CD14-positive monocyte (primary cell): ENCODE data around the gene CRISP3. TPM values are rescaled to one million over a fixed set of nuclear protein-coding genes. Genes with fewer than 3 reads are reported as not detected.
"Not testable (repeated sequence)": the region's sequence is repeated elsewhere in the genome, so short reads cannot be mapped to it uniquely, and the experiment has no call there.

ENCODE experiments used
- DNase-seq, 3 donors: peaks; one replicate each; pipeline ENCODE4 v3.0.0-alpha.2; 2011 to 2022
- H2AFZ ChIP-seq: 2 replicates; pipeline ENCODE4 v1.6.0; 2012; ENCODE audit warnings: mild to moderate bottlenecking, low read depth, low read length, inconsistent platforms; ENCODE audit not compliant: insufficient read depth, poor library complexity, severe bottlenecking
- H3K27ac ChIP-seq, 2 donors: 1 replicate in 1 of 2; 2 replicates in 1 of 2; pipeline ENCODE4 v1.5.1; 2012 to 2013; ENCODE audit warnings: low read length in 2 of 2, control low read depth in 1 of 2, inconsistent platforms in 1 of 2, low read depth in 1 of 2, mild to moderate bottlenecking in 1 of 2
- H3K27me3 ChIP-seq, 2 donors: one replicate each; pipeline versions ENCODE4 v1.6.0 to v1.6.1; 2011 to 2013; ENCODE audit warnings: low read length in 2 of 2; ENCODE audit not compliant: control insufficient read depth in 2 of 2, insufficient read depth in 2 of 2
- H3K36me3 ChIP-seq, 2 donors: replicated peaks in 1 of 2; 1 replicate in 1 of 2; 2 replicates in 1 of 2; pipeline versions ENCODE4 v1.5.1 to v1.6.1; 2012 to 2013; ENCODE audit warnings: low read length in 2 of 2, control low read depth in 1 of 2, inconsistent platforms in 1 of 2, mild to moderate bottlenecking in 1 of 2; ENCODE audit not compliant: insufficient read depth in 2 of 2, control insufficient read depth in 1 of 2
- H3K4me1 ChIP-seq, 2 donors: 1 replicate in 1 of 2; 2 replicates in 1 of 2; pipeline versions ENCODE4 v1.5.1 to v1.6.1; 2012 to 2013; ENCODE audit warnings: low read length in 2 of 2, control low read depth in 1 of 2, inconsistent platforms in 1 of 2, mild to moderate bottlenecking in 1 of 2, moderate library complexity in 1 of 2; ENCODE audit not compliant: insufficient read depth in 2 of 2, control insufficient read depth in 1 of 2
- H3K4me2 ChIP-seq: replicated peaks from 2 replicates; pipeline ENCODE3; 2012; ENCODE audit warnings: low read length, moderate library complexity, mild to moderate bottlenecking; ENCODE audit not compliant: poor library complexity, severe bottlenecking; ENCODE audit errors: extremely low read depth
- H3K4me3 ChIP-seq, 3 experiments: fragments of 200-600 bp in 1 of 3; sonication (generic) in 1 of 3; replicated peaks in 1 of 3; 1 replicate in 2 of 3; 2 replicates in 1 of 3; pipeline ENCODE4 v1.5.1; 2011 to 2013; ENCODE audit warnings: low read length in 3 of 3, mild to moderate bottlenecking in 3 of 3, control low read depth in 2 of 3, low read depth in 2 of 3, inconsistent platforms in 1 of 3, moderate library complexity in 1 of 3
- H3K79me2 ChIP-seq: 2 replicates; pipeline ENCODE4 v1.6.0; 2012; ENCODE audit warnings: mild to moderate bottlenecking, control low read depth, inconsistent platforms, low read length, moderate library complexity; ENCODE audit not compliant: insufficient read depth
- H3K9ac ChIP-seq: 2 replicates; pipeline ENCODE4 v1.6.0; 2017; ENCODE audit warnings: low read length, mild to moderate bottlenecking; ENCODE audit not compliant: insufficient read depth, poor library complexity, severe bottlenecking
- H3K9me3 ChIP-seq, 2 donors: replicated peaks in 1 of 2; 1 replicate in 1 of 2; 2 replicates in 1 of 2; pipeline versions ENCODE4 v1.5.1 to v1.6.1; 2012 to 2013; ENCODE audit warnings: low read length in 2 of 2, control low read depth in 1 of 2; ENCODE audit not compliant: control insufficient read depth in 1 of 2, insufficient read depth in 1 of 2
- H4K20me1 ChIP-seq: 2 replicates; pipeline ENCODE4 v1.6.0; 2012; ENCODE audit warnings: mild to moderate bottlenecking, low read length, control low read depth, moderate library complexity; ENCODE audit not compliant: insufficient read depth
- H3K27ac Mint-ChIP-seq, 7 donors: one replicate each; pipeline ENCODE4 v1.8.0; 2020; ENCODE audit warnings: mild to moderate bottlenecking in 7 of 7, mixed read lengths in 7 of 7, moderate library complexity in 6 of 7, inconsistent platforms in 2 of 7
- H3K27me3 Mint-ChIP-seq, 3 donors: one replicate each; pipeline ENCODE4 v1.8.0; 2021 to 2022; ENCODE audit warnings: low read depth in 3 of 3, mild to moderate bottlenecking in 3 of 3, mixed read lengths in 3 of 3, moderate library complexity in 3 of 3, inconsistent platforms in 1 of 3
- H3K36me3 Mint-ChIP-seq, 2 donors: one replicate each; pipeline ENCODE4 v1.8.0; 2020; ENCODE audit warnings: mixed read lengths in 2 of 2, inconsistent platforms in 1 of 2, mild to moderate bottlenecking in 1 of 2
- H3K4me1 Mint-ChIP-seq: one replicate; pipeline ENCODE4 v1.8.0; 2020; ENCODE audit warnings: mild to moderate bottlenecking, mixed read lengths
- H3K4me3 Mint-ChIP-seq, 2 donors: one replicate each; pipeline ENCODE4 v1.8.0; 2020; ENCODE audit warnings: mild to moderate bottlenecking in 2 of 2, mixed read lengths in 2 of 2, moderate library complexity in 1 of 2
- H3K9me3 Mint-ChIP-seq, 7 donors: one replicate each; pipeline ENCODE4 v1.8.0; 2020 to 2022; ENCODE audit warnings: mixed read lengths in 7 of 7, mild to moderate bottlenecking in 6 of 7, moderate library complexity in 6 of 7, inconsistent platforms in 2 of 7
- CTCF ChIP-seq: fragments of 200-600 bp; IDR thresholded peaks from one replicate; pipeline ENCODE4 v1.8.0; 2022; ENCODE audit warnings: antibody characterized with exemption, mild to moderate bottlenecking
- WGBS: methylation state at CpG from one replicate; pipeline ENCODE4 v1.1.5; 2013; ENCODE audit warnings: missing lambda C conversion rate; ENCODE audit not compliant: insufficient coverage; 5-methylcytosine and 5-hydroxymethylcytosine counted together
- intact Hi-C, 2 donors: fragments of 100-400 bp; cut with micrococcal nuclease; formaldehyde crosslinking; loops; one replicate each; pipeline versions ENCODE4 v1.15.0 to v1.15.1; 2023
- polyA plus RNA-seq, 3 donors: library from polyadenylated mRNA; depleted of rRNA in 1 of 3; unstranded in 2 of 3; stranded (reverse) in 1 of 3; fragments of 300-500 nt in 2 of 3; fragments of >200 nt in 1 of 3; fragmentation: Illumina TruSeq in 2 of 3; gene quantifications; 1 replicate in 2 of 3; 2 replicates in 1 of 3; pipeline ENCODE4 v1.2.3, GENCODE V29; 2012 to 2021

The CRISP3 gene
- polyA plus RNA-seq, 3 donors: not detected

GRCh38 chr6:49730251-49730650, 13.9 kb downstream of the CRISP3 start:
- Histone ChIP-seq H3K9ac (no peak overlapping the region), H3K27me3 (no peaks in the 10 kb centered on the region), H2AFZ (no peak overlapping the region), H3K36me3 (no peaks in the 10 kb centered on the region), H3K27ac (no peak overlapping the region), H3K4me2 (no peak overlapping the region), H4K20me1 (no peaks in the 10 kb centered on the region), H3K4me3 (no peak overlapping the region), H3K9me3 (no peaks in the 10 kb centered on the region), H3K4me1 (no peaks in the 10 kb centered on the region), H3K79me2 (no peaks in the 10 kb centered on the region)
- Mint-ChIP-seq H3K9me3 (peaks cover 0 to 5% (median 1%) of the 10 kb centered on the region in 7 donors), H3K4me3 (no peak overlapping the region), H3K36me3 (no peaks in the 10 kb centered on the region), H3K27ac (no peak overlapping the region), H3K4me1 (no peaks in the 10 kb centered on the region), H3K27me3 (no peaks in the 10 kb centered on the region)
- intact Hi-C loops: no loop called here
- DNase-seq: no peak
- TF ChIP-seq CTCF: no peak

GRCh38 chr6:49723917-49724316, 20.3 kb downstream of the CRISP3 start:
- H3K27me3 ChIP-seq, DNase-seq, H3K4me3 Mint-ChIP-seq, H3K4me1 ChIP-seq, intact Hi-C loops, H2AFZ ChIP-seq, H3K36me3 ChIP-seq, H3K4me2 ChIP-seq, H3K4me1 Mint-ChIP-seq, H3K9me3 ChIP-seq, H3K27me3 Mint-ChIP-seq, H3K27ac ChIP-seq, H4K20me1 ChIP-seq, H3K4me3 ChIP-seq, H3K79me2 ChIP-seq, H3K36me3 Mint-ChIP-seq, H3K27ac Mint-ChIP-seq, H3K9ac ChIP-seq: not testable (repeated sequence)
- H3K9me3 Mint-ChIP-seq: peaks cover 0 to 15% (median 8%) of the 10 kb centered on the region in 7 donors
- WGBS: no CpG with 5 or more reads among the region's 4 CpGs
